Measurements from ENCODE around the gene ETFRF1. TPM values are rescaled to one million over a fixed set of nuclear protein-coding genes. Genes with fewer than 3 reads are reported as not detected.

ETFRF1 gene
- polyA plus RNA-seq, 1 donor from 2014 or later: 81.8 TPM

DNA sequence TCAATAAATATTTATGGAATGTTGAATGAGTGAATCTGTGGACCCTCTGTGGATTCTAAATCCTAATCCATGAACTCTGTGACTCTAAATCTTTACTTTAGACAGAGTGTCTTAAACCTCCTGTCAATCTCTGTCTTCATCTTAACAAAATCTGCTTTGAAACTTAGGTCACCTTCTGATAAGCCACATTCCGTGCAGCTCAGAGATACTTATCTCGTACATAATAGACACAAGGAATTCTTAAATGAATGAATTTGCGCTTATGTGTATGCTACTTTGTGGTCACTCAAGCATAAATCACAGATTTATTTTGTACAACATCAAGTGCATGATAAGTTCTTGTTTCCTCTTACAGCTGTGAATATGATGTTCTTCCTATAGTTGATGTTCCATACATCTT is 57.9 kb downstream of the ETFRF1 start:
- H3K4me2 ChIP-seq (ENCODE audit: low read length): no peak overlapping the region
- TF ChIP-seq TAF1 (IDR thresholded peaks at IDR 0.05; ENCODE audit: low read depth): no peak
- TF ChIP-seq EZH2 (IDR thresholded peaks at IDR 0.05; ENCODE audit: borderline replicate concordance, insufficient read depth, low read length, poor library complexity, severe bottlenecking): no peak
- TF ChIP-seq MXI1 (conservative IDR thresholded peaks at IDR 0.05; ENCODE audit: poor library complexity, severe bottlenecking): no peak
- TF ChIP-seq RAD21 (conservative IDR thresholded peaks at IDR 0.05): no peak
- TF ChIP-seq POLR2AphosphoS5 (IDR thresholded peaks at IDR 0.05): no peak
- no peak overlapping the region for H2AFZ ChIP-seq (ENCODE audit: low read depth, low read length)
- H3K27ac ChIP-seq (ENCODE audit: low read length): no peak overlapping the region
- no peaks in the 10 kb centered on the region for H3K36me3 ChIP-seq (ENCODE audit: insufficient read depth, low read length)
- no peaks in the 10 kb centered on the region for H4K20me1 ChIP-seq (ENCODE audit: insufficient read depth)
- H3F3A ChIP-seq (ENCODE audit: insufficient read depth, low read length, poor library complexity, severe bottlenecking): no peaks in the 10 kb centered on the region
- no peak overlapping the region for H3K9ac ChIP-seq (ENCODE audit: low read length)
- no peak overlapping the region for H3K4me3 ChIP-seq (ENCODE audit: low read length)
- no peaks in the 10 kb centered on the region for H3K9me2 ChIP-seq (ENCODE audit: insufficient read depth, low read length)
- peaks cover 5% of the 10 kb centered on the region for H3K27me3 ChIP-seq (ENCODE audit: insufficient read depth, low read depth, low read length)
- peaks cover 17% of the 10 kb centered on the region for H3K79me2 ChIP-seq (replicated peaks; ENCODE audit: insufficient read depth, low read length)
- no peaks in the 10 kb centered on the region for H3K9me3 ChIP-seq (ENCODE audit: low read length)

DNA sequence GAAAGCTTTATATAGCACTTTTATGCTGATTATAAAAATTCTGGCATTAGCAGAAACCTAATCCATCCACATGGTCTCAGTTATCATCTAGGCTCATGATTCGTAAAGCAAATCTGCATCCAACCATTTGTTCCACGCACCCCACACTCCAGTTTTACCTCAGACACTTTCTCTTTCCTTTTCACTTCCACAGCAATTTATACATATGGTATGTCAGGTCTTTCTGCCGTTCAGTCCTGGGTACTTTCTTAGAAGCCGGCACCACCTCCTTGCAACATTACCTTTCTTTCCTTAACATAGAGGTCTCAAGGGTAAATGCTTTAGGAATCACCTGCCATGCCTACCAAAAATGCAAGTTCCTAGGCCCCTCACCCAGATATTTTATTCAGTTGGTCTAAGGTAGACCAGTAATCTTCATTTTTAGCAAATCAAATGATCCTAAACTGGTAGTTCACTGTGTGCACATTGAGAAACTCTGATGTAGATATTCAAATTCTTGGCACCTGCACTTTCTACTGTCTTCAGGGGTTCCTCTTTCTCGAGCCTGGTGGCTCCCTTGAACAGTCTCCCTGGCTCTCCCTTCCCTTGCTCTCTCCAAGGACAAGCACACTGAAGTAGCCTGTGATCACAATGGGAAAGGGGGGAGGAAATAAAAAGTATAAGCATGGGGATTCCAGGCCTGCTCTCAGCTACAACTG is 58.5 kb downstream of the ETFRF1 start:
- H3K9me3 ChIP-seq (ENCODE audit: low read length): no peaks in the 10 kb centered on the region
- peaks cover 5% of the 10 kb centered on the region for H3K27me3 ChIP-seq (ENCODE audit: insufficient read depth, low read depth, low read length)
- H4K20me1 ChIP-seq (ENCODE audit: insufficient read depth): no peaks in the 10 kb centered on the region
- no peaks in the 10 kb centered on the region for H3F3A ChIP-seq (ENCODE audit: insufficient read depth, low read length, poor library complexity, severe bottlenecking)
- H3K9ac ChIP-seq (ENCODE audit: low read length): no peak overlapping the region
- H3K27ac ChIP-seq (ENCODE audit: low read length): no peak overlapping the region
- H3K36me3 ChIP-seq (ENCODE audit: insufficient read depth, low read length): no peaks in the 10 kb centered on the region
- H3K4me3 ChIP-seq (ENCODE audit: low read length): no peak overlapping the region
- no peak overlapping the region for H3K4me2 ChIP-seq (ENCODE audit: low read length)
- no peak overlapping the region for H2AFZ ChIP-seq (ENCODE audit: low read depth, low read length)
- peaks cover 12% of the 10 kb centered on the region for H3K79me2 ChIP-seq (replicated peaks; ENCODE audit: insufficient read depth, low read length)
- no peaks in the 10 kb centered on the region for H3K9me2 ChIP-seq (ENCODE audit: insufficient read depth, low read length)
- TF ChIP-seq EP300 (conservative IDR thresholded peaks at IDR 0.05; ENCODE audit: poor library complexity, severe bottlenecking) (no peak), EZH2 (IDR thresholded peaks at IDR 0.05; ENCODE audit: borderline replicate concordance, insufficient read depth, low read length, poor library complexity, severe bottlenecking) (no peak), POLR2AphosphoS5 (IDR thresholded peaks at IDR 0.05) (no peak)

DNA sequence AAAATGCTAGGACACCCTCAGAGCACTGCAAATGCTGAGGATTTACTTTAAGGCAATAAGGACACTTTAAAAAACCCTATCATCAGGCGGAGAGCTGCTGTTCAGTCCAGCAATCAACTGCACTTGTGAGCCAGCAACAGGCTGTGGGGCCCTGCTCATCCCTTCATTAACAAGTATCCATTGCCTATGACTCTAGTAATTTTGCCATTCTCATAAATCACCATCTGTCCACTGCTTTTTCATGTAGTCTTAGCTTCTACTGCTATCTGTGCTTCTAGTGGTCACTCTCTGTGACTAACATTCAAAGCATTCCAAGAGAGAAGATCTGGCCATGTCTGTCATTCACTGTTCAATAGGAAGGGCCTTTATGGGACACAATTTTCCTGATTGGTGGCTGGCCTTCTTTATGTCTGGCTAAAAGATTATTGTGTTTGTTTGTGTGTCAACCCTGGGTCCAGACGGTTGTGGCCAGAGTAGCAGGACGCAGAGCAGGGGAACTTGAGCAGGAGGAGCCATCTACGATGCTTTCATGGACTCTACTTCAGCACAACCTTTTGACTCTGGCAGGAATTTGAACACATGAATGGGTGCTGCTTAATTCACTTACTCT is 59.3 kb downstream of the ETFRF1 start:
- H3K27me3 ChIP-seq (ENCODE audit: insufficient read depth, low read depth, low read length): peaks cover 10% of the 10 kb centered on the region
- H3K79me2 ChIP-seq (replicated peaks; ENCODE audit: insufficient read depth, low read length): peaks cover 4% of the 10 kb centered on the region
- H3K9me3 ChIP-seq (ENCODE audit: low read length): no peaks in the 10 kb centered on the region
- H3F3A ChIP-seq (ENCODE audit: insufficient read depth, low read length, poor library complexity, severe bottlenecking): no peaks in the 10 kb centered on the region
- TF ChIP-seq TAF1 (IDR thresholded peaks at IDR 0.05; ENCODE audit: low read depth) (no peak), SMC3 (conservative IDR thresholded peaks at IDR 0.05; ENCODE audit: poor library complexity) (no peak), POLR2AphosphoS5 (IDR thresholded peaks at IDR 0.05) (no peak), EZH2 (IDR thresholded peaks at IDR 0.05; ENCODE audit: borderline replicate concordance, insufficient read depth, low read length, poor library complexity, severe bottlenecking) (no peak), RAD21 (conservative IDR thresholded peaks at IDR 0.05) (no peak), EP300 (conservative IDR thresholded peaks at IDR 0.05; ENCODE audit: poor library complexity, severe bottlenecking) (no peak)
- TF ChIP-seq, protein P1, sequence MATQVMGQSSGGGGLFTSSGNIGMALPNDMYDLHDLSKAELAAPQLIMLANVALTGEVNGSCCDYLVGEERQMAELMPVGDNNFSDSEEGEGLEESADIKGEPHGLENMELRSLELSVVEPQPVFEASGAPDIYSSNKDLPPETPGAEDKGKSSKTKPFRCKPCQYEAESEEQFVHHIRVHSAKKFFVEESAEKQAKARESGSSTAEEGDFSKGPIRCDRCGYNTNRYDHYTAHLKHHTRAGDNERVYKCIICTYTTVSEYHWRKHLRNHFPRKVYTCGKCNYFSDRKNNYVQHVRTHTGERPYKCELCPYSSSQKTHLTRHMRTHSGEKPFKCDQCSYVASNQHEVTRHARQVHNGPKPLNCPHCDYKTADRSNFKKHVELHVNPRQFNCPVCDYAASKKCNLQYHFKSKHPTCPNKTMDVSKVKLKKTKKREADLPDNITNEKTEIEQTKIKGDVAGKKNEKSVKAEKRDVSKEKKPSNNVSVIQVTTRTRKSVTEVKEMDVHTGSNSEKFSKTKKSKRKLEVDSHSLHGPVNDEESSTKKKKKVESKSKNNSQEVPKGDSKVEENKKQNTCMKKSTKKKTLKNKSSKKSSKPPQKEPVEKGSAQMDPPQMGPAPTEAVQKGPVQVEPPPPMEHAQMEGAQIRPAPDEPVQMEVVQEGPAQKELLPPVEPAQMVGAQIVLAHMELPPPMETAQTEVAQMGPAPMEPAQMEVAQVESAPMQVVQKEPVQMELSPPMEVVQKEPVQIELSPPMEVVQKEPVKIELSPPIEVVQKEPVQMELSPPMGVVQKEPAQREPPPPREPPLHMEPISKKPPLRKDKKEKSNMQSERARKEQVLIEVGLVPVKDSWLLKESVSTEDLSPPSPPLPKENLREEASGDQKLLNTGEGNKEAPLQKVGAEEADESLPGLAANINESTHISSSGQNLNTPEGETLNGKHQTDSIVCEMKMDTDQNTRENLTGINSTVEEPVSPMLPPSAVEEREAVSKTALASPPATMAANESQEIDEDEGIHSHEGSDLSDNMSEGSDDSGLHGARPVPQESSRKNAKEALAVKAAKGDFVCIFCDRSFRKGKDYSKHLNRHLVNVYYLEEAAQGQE (IDR thresholded peaks at IDR 0.05; ENCODE audit: borderline replicate concordance): no peak
- TF ChIP-seq, protein P2, sequence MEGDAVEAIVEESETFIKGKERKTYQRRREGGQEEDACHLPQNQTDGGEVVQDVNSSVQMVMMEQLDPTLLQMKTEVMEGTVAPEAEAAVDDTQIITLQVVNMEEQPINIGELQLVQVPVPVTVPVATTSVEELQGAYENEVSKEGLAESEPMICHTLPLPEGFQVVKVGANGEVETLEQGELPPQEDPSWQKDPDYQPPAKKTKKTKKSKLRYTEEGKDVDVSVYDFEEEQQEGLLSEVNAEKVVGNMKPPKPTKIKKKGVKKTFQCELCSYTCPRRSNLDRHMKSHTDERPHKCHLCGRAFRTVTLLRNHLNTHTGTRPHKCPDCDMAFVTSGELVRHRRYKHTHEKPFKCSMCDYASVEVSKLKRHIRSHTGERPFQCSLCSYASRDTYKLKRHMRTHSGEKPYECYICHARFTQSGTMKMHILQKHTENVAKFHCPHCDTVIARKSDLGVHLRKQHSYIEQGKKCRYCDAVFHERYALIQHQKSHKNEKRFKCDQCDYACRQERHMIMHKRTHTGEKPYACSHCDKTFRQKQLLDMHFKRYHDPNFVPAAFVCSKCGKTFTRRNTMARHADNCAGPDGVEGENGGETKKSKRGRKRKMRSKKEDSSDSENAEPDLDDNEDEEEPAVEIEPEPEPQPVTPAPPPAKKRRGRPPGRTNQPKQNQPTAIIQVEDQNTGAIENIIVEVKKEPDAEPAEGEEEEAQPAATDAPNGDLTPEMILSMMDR (IDR thresholded peaks at IDR 0.05; ENCODE audit: poor library complexity, severe bottlenecking): no peak
- no peak overlapping the region for H3K9ac ChIP-seq (ENCODE audit: low read length)
- H3K4me2 ChIP-seq (ENCODE audit: low read length): no peak overlapping the region
- no peaks in the 10 kb centered on the region for H3K36me3 ChIP-seq (ENCODE audit: insufficient read depth, low read length)
- no peak overlapping the region for H3K27ac ChIP-seq (ENCODE audit: low read length)
- no peak overlapping the region for H3K4me3 ChIP-seq (ENCODE audit: low read length)
- H2AFZ ChIP-seq (ENCODE audit: low read depth, low read length): no peak overlapping the region
- no peaks in the 10 kb centered on the region for H3K9me2 ChIP-seq (ENCODE audit: insufficient read depth, low read length)
- H4K20me1 ChIP-seq (ENCODE audit: insufficient read depth): no peaks in the 10 kb centered on the region

Measured in neural cell (in vitro differentiated cells).